OCI-LY7 (cell line): ENCODE results near the gene GPSM3. TPM values are rescaled to one million over a fixed set of nuclear protein-coding genes. Genes with fewer than 3 reads are reported as not detected.

Experiments used
- Bru-seq: library from RNA; stranded (reverse); fragments of 400-500 nt; gene quantifications from one replicate; lab custom pipeline; 2021; lab: Mats Ljungman, UMichigan
- BruChase-seq, 2 experiments: library from RNA; stranded (reverse); fragments of 400-500 nt; gene quantifications; one replicate each; lab custom pipeline; 2021; lab: Mats Ljungman, UMichigan
- BruUV-seq: library from RNA; stranded (reverse); fragments of 400-500 nt; replicated peaks from 2 replicates; lab custom pipeline; 2021; lab: Mats Ljungman, UMichigan
- CTCF ChIA-PET: fragments of 300-600 bp; sonication (Branson Sonifier 250); formaldehyde crosslinking; loops from one replicate; lab custom pipeline; 2022; ENCODE audit warnings: antibody characterized with exemption; ENCODE audit not compliant: unreplicated experiment; lab: Charles Lee
- POLR2A ChIA-PET: fragments of 300-600 bp; sonication (Branson Sonifier 250); formaldehyde crosslinking; loops from one replicate; lab custom pipeline; 2022; ENCODE audit warnings: antibody characterized with exemption; lab: Charles Lee
- DNase-seq: peaks from one replicate; pipeline ENCODE4 v3.0.0-alpha.2; 2015; ENCODE audit warnings: low spot score
- H2AFZ ChIP-seq: fragments of 200-600 bp; sonication (generic), shearing (Covaris generic); 2 replicates; pipeline ENCODE4 v1.6.1; 2014; ENCODE audit warnings: mild to moderate bottlenecking, antibody characterized with exemption, low read length, moderate library complexity
- H3K27ac ChIP-seq: fragments of 200-600 bp; sonication (generic); 2 replicates; pipeline ENCODE4 v1.5.1; 2014; ENCODE audit warnings: mixed run types, low read depth, mild to moderate bottlenecking, moderate library complexity, low read length, inconsistent platforms; ENCODE audit not compliant: poor library complexity, severe bottlenecking
- H3K36me3 ChIP-seq: fragments of 200-600 bp; sonication (generic); 2 replicates; pipeline ENCODE4 v1.6.1; 2014; ENCODE audit warnings: mild to moderate bottlenecking, antibody characterized with exemption, low read length, moderate library complexity, mixed read lengths; ENCODE audit not compliant: insufficient read depth
- H3K4me1 ChIP-seq: fragments of 200-600 bp; sonication (generic); 2 replicates; pipeline ENCODE4 v1.5.1; 2014; ENCODE audit warnings: mild to moderate bottlenecking, low read length; ENCODE audit not compliant: insufficient read depth, poor library complexity, severe bottlenecking
- H3K4me2 ChIP-seq: fragments of 200-600 bp; sonication (generic); 2 replicates; pipeline ENCODE4 v1.6.1; 2014; ENCODE audit warnings: mild to moderate bottlenecking, low read length
- H3K4me3 ChIP-seq: fragments of 200-600 bp; sonication (generic); 2 replicates; pipeline ENCODE4 v1.5.1; 2014; ENCODE audit warnings: mild to moderate bottlenecking, low read depth, low read length; ENCODE audit not compliant: poor library complexity, severe bottlenecking
- H3K79me2 ChIP-seq: fragments of 200-600 bp; sonication (generic); 2 replicates; pipeline ENCODE4 v1.6.1; 2016; ENCODE audit warnings: low read depth, mild to moderate bottlenecking, low read length, moderate library complexity, mixed read lengths; ENCODE audit not compliant: insufficient read depth
- H3K9me2 ChIP-seq: fragments of 200-600 bp; sonication (generic); 2 replicates; pipeline ENCODE4 v1.6.1; 2016; ENCODE audit warnings: mild to moderate bottlenecking, low read length, mixed read lengths; ENCODE audit not compliant: insufficient read depth
- H3K9me3 ChIP-seq: fragments of 200-600 bp; sonication (generic); 2 replicates; pipeline ENCODE4 v1.6.1; 2014; ENCODE audit warnings: mild to moderate bottlenecking, mixed run types, low read length, mixed read lengths
- H4K20me1 ChIP-seq: fragments of 200-600 bp; sonication (generic); 2 replicates; pipeline ENCODE4 v1.6.1; 2014; ENCODE audit warnings: mild to moderate bottlenecking, antibody characterized with exemption, low read length, moderate library complexity, mixed read lengths; ENCODE audit not compliant: insufficient read depth
- CTCF ChIP-seq: fragments of 200-600 bp; sonication (generic); conservative IDR thresholded peaks from 2 replicates; pipeline ENCODE4 v1.5.1; 2014; ENCODE audit warnings: mild to moderate bottlenecking, antibody characterized with exemption, low read length, moderate library complexity, mixed read lengths
- EZH2phosphoT487 ChIP-seq: fragments of 200-600 bp; sonication (generic); IDR thresholded peaks from 2 replicates; pipeline ENCODE4 v1.6.1; 2018; ENCODE audit warnings: low read depth, borderline replicate concordance, mild to moderate bottlenecking, mixed run types, antibody characterized with exemption, low read length, moderate library complexity, mixed read lengths
- intact Hi-C: fragments of 100-400 bp; cut with micrococcal nuclease; formaldehyde crosslinking; loops from one replicate; pipeline ENCODE4 v1.10.0; 2022; ENCODE audit not compliant: unreplicated experiment
- long read RNA-seq: library from polyadenylated mRNA; stranded (forward); transcript quantifications from one replicate; pipeline ENCODE4 v2.0.0, GENCODE V29; 2022
- total RNA-seq, 2 experiments: library from RNA; depleted of rRNA in 1 of 2; stranded (reverse); fragments of >200 nt in 1 of 2; shearing (Covaris generic) in 1 of 2; gene quantifications; 2 replicates each; pipeline ENCODE4 v1.2.3, GENCODE V29; 2014 to 2022

The GPSM3 gene
- total RNA-seq (2014; rRNA removed; shearing (Covaris generic)) = 94.4 and 101 TPM in 2 replicates
- 99.9 and 100 TPM in 2 replicates for total RNA-seq (2022)
- percentile 69 among the genes with signal in this experiment for Bru-seq, nascent RNA
- BruChase-seq, experiment 1, labeled RNA remaining after a 6-hour chase = percentile 88 among the genes with signal in this experiment
- BruChase-seq, experiment 2, labeled RNA remaining after a 2-hour chase = percentile 75 among the genes with signal in this experiment
- long read RNA-seq, transcript GPSM3-208 (4 exons, 1,417 nt) = minor isoform, 6 of 135 reads
- long read RNA-seq, transcript GPSM3-206 (4 exons, 1,476 nt) = major isoform, 77 of 135 reads
- long read RNA-seq, partial matches to known transcripts = 6 of 135 reads
- long read RNA-seq, other reads (novel, unspliced or antisense) = 43 of 135 reads

DNA sequence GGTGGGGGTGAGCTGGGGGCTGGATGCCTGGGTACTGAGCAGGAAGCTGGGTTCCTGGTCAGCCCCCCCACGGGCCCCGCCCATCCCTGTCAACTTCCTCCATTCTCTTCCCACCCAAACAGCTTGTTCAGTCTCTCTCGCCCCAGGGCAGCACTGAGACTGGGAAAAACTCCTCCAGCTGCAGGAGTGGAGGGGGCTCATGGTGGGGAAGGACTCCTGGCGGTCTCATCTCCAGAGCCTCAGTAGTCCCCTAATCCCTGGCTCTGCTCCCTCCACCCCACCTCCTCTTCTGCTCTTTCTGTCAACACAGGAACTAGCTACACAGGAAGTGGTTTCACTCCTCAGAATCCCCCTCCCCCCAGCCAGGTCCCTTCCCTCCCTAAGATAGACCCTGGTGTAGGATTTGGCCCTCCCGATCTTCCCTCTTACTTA is at the start of gene GPSM3:
GPSM3 (minus strand) TSS at position 36 of the 432 bp plus-strand sequence. CDS start 130 bp downstream, outside the sequence.
- TF ChIP-seq CTCF (no peak), EZH2phosphoT487 (no peak)
- Histone ChIP-seq H4K20me1 (no peaks in the 10 kb centered on the region), H3K4me3 (peak within 1 kb of the TSS; percentile 92), H3K4me2 (peak within 1 kb of the TSS; percentile 86), H3K27ac (peak within 1 kb of the TSS; percentile 79), H3K79me2 (peaks cover 31% of the 10 kb centered on the region; the same call in 1 of the 2 replicates), H3K4me1 (peaks cover 66% of the 10 kb centered on the region), H2AFZ (peak within 1 kb of the TSS; percentile 3; the same call in 1 of the 2 replicates), H3K9me3 (no peaks in the 10 kb centered on the region), H3K36me3 (peaks cover 11% of the 10 kb centered on the region), H3K9me2 (no peaks in the 10 kb centered on the region)
- ChIA-PET CTCF (interaction anchor here (0.6 to 1.2 kb wide), 4 partner anchors 16 to 662 kb away, joined by 3 to 6 read pairs (median 3); partner anchors contain the start of gene FKBPL), POLR2A (interaction anchor here (0.7 to 1.6 kb wide), 8 partner anchors 11 to 539 kb away, joined by 3 to 5 read pairs (median 4); partner anchors contain the start of genes AGPAT1, ATF6B and CSNK2B)
- peak; percentile 71 for DNase-seq
- BruUV-seq = no TSS peak
- intact Hi-C loops = no loop called here

DNA sequence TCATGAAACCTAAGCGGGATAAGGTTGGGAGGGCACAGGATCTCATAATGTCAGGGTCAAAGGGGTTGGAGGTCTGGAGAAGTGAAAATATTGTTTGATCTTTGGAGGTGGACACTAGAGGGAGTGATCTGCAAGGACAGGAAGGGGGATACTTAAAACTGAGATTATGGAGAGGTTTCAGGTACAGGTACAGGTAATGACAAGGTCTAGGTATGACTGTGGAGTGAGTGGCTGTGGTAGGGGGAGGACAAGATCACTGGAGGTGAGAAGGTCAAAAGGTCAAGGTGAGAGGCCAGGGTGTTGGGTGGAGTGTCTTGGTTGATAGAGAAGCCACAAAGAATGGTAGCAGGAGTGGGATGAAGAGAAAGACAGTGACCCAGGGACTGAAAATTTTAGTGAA is 48.2 kb upstream of the GPSM3 start:
- Histone ChIP-seq H3K4me3 (no peak overlapping the region), H3K36me3 (no peaks in the 10 kb centered on the region), H3K27ac (no peak overlapping the region), H2AFZ (no peak overlapping the region), H3K9me2 (no peaks in the 10 kb centered on the region), H3K9me3 (no peaks in the 10 kb centered on the region), H3K4me1 (peaks cover 21% of the 10 kb centered on the region), H3K79me2 (no peaks in the 10 kb centered on the region), H3K4me2 (no peak overlapping the region), H4K20me1 (no peaks in the 10 kb centered on the region)
- DNase-seq = no peak
- ChIA-PET POLR2A (no interaction called here), CTCF (no interaction called here)
- TF ChIP-seq CTCF (no peak; the same call in 1 of the 2 replicates), EZH2phosphoT487 (no peak)
- BruUV-seq = no TSS peak
- intact Hi-C loops = loop anchor here (10.0 kb wide), 1 partner anchor 384 kb away; no protein-coding TSS in a partner anchor
